HG03460 (cell line): ENCODE data around the gene ARMH1.

ENCODE experiments used
- ATAC-seq: cut with Tn5 transposase; IDR thresholded peaks from one replicate; pipeline ENCODE4 v1.9.1; 2021; ENCODE audit not compliant: unreplicated experiment

ARMH1 gene

DNA sequence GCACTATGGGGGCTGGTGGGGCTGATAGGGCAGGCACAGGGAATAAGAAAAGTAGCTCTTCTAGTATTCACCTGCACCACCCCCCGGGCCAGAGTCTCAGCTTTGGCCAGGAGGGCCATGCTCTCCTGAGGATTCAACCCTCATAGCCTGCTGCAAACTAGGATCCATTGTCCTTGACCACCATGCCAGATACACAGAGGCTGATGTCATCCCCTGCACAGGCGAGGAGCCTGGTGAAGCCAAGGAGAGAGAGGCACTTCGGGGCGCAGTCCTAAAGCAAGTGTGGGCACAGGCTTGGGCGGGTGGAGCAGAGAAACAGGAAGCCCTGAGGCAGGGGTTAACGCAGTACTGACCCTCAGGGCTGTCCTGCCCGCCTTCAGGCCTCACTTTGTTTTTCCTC, 29.7 kb upstream of the ARMH1 start:
- no peak for ATAC-seq

- ATAC-seq, result no peak
These were observed 28.9 kb upstream of the ARMH1 start for GRCh38 chr1:44645476-44646244.

DNA sequence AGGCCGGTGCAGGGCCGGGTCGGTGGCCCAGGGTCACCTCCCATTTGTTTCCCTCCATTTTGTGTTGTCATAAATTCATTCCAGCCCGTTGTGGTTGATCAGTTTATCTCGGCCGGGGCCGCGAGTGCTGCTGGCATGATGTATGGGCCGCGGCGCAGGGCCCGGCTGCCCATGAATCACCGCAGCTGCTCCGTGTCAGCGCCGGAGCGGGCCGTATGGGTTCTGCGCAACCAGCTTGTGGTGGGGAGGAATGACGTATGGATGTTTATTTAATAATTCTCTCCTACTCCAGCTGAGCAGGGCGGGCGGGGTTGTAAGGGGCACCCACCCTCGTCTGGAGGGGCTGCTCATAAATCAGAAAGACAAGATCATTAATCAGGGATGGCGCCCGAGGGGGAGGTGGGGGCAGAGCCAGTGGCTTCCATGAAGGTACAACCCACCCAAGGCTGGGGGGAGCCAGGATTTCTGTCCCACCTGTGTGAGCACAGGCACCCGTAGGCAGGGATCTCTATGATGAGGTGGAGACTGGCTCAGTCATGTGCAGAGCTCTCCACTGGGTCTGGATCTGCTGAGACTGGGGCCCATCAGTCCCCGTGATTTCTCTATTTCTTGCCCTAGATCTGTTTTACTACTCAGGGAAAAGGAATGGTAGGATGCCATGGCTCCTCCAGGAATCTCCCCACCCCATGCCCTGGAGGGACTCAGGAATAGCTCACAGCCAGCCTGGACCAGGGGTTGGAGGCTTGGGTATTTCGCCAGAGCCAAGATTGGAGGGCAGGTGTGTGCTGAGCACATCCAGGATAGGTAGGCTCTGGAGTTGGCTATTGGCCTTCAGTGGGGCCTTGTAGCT, 28.0 kb upstream of the ARMH1 start:
- no peak for ATAC-seq

DNA sequence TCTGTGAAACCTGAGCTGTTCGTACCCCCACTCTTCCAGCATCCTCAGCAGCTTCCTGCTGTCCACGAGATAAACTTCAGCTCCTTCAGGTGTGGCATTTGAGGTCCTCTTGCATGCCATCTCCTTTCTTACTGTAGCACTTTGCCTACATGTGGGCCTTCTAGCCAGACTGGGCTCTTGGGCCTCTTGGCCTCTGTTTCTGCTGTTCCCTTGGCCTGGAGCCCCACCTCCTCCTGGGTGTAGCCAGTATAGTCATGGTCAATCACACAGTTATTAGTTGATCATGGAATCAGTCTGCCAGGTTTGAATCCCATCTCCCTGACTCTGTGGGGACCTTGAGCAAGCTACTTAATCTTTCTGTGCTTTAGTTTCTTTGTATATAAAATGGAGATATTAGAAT, 26.6 kb upstream of the ARMH1 start:
- ATAC-seq, result no peak

DNA sequence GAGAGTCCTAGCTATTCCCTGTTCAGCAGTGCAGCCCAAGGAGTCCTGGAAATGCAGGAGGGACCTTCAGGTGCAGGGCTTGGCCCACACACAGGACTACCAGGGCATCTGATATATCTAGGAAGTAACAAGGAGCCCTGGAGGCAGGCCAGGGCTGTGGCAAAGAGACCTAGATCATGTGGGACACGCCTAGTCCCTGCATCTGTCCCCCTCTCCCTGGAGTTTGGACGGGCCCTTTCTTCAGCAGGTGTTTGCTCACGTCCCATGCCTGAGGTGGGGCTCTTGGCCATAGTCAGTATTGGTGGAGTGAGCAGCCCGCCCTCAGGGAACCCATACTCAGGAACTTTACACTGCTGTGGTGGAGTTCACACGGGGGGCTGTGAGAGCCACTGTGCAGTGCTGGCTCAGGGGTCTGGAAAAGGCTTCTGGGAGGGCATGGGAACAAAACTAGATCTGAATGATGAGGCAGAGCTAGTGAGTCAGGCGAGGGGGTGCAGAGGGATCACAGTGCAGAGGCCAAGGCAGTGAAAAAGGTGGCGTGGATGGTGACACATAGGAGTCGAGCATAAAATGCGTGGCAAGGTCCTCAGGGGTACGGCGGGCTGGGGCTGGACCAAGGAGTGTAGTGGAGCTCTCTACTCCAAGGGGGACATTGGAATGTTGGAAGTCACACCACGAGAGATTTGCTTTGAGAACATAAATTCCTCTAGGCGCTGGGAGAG, 25.8 kb upstream of the ARMH1 start:
- ATAC-seq, result no peak

GRCh38 chr1:44649788-44650158, 24.7 kb upstream of the ARMH1 start:
- ATAC-seq, result no peak

- ATAC-seq, result no peak
These were observed 24.2 kb upstream of the ARMH1 start for GRCh38 chr1:44650159-44650831.

- ATAC-seq, result no peak
These were observed 23.4 kb upstream of the ARMH1 start for GRCh38 chr1:44651069-44651468.

GRCh38 chr1:44652445-44653106, 21.9 kb upstream of the ARMH1 start:
- peak; percentile 66 for ATAC-seq

DNA sequence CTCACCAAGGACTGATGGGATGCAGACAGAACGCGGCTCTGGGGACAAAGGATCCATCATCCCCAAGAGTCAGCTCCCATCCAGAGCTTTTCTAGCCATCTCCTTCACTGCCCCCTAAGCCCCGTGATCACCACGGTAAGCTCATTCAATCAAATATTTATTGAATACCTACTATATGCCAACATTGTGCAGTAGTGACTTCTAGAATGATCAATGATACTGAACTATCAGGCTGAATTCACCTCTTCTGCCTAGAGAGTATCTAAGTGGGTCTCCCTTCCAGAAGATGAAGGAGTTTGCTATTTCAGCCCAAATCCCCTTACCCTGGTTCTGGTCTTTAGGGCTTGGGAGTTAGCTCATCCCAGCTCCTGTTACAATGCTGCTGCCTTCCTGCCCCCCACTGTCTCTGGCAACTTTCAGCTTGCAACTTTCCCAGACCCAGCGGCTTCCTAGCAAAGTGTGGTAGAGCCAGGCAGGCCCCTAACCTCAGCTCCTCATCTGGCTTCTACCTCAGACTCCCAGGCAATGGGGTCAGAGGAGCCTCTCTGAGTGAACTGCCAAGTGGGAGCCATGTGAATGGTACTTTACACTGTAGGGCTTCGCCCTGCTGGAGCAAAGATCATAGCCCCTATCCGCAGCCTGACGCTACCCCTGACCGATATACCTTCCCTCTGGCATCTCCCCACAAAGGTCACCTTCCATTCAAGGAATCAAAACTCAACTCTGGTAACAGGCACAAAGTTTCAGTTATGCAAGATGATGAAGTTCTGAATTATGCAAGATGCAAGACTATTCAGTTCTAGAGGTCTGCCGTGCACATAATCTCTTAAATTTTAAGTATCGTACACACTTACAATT, 21.2 kb upstream of the ARMH1 start:
- ATAC-seq, result no peak

DNA sequence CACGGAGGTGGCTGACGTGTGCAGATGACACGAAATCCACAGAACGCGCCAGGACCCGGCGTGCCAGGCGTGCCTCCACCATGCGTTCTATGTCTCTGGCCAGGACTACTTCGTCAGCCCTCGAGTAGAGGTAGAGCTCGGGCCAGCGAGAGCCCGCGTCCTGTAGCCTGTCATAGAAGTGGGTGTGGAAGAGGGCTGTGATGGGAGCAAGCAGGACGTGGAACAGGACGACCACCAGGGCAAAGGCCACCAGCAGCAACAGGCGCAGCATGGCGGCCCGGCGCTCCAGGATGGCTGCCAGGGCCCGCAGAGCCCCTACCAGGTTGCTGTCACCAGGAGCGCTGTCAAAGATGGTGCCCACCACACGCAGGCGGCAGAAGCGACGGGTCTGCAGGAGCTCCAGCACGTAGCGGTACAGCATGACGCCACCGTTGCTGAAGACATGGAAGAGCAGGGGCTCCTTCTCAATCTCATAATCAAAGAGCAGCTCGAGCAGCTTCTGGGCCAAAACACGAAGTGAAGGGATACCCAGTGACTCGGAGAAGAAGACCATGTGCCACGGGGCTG, 19.8 kb upstream of the ARMH1 start:
- no peak for ATAC-seq

DNA sequence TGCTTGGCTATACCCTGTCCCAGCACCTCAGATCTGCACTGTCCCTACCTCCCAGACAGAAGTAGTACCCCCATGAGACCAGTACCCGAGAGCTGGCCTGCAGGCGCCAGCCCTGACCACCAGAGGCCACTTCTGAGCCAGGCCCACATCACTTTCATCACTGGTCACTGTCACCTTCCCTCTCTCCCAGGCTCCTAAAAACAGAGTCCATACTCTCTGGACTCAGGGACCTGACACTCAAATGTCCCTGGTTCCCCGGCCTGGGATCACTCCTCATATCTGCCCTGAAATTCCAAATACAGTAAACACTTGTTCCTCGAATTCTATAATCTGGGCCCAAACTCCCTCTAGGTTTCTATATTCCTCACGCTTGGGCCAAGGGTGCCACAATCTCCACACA, 18.9 kb upstream of the ARMH1 start:
- ATAC-seq, result no peak

DNA sequence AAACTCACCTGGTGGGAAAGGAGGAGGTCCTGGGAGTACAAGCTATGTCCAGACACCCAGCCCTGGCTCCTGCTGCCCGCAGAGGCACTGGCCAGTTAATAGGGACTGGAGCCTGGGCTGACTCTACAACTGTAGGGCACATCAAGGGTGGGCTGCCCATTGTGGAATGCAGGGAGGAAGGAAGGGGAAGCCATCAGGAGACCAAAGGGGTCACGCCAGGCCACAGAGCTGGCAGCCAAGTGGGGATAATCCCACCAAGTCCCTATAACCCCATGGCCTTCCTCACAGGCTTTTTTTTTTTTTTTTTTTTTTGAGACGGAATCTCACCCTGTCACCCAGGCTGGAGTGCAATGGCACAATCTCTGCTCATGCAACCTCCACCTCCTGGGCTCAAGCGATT, 14.9 kb upstream of the ARMH1 start:
- no peak for ATAC-seq

GRCh38 chr1:44660176-44660575, 14.3 kb upstream of the ARMH1 start:
- no peak for ATAC-seq

DNA sequence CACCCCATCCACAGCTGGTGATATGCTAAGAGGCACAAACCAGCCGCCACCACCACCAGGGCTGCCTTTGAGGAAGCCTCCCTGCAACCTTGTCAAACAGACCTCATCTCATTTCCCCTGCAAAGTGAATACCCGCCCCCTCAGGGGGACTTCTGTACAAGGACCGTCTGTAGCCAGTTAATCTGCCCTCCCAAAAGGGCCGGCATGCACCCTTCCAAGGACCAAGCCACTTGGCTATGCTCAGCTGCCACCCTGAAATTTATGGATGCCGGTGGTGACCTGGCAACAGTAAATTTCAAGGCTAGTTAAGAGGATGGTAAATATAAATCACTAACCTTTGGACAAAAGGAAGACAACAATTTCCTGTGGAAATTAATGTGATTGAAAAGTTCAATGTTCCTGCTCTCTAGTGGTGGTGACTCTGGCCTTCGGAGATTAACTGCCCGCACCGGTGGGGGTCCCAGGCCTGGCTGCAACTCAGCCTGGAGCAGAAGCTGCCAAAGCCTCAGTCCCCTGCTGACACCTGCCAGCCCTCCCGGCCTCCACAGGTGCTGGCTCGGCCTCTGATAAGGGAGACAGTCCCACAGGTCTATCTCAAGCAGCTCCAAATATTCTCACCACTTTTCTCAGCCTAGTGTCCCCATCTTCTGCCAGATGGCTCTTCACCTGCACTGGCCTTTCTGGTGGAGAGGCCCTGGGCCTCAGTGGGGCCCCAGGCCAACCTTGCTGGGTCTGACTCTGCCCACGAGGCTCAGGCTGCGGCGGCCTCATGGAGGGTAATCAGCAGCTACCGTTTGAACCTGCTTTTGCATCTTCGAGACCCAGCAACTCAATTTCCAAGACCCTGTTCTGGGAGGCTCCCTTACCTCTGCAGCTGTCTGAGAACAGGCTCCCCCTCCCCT, 12.5 kb upstream of the ARMH1 start:
- no peak for ATAC-seq

DNA sequence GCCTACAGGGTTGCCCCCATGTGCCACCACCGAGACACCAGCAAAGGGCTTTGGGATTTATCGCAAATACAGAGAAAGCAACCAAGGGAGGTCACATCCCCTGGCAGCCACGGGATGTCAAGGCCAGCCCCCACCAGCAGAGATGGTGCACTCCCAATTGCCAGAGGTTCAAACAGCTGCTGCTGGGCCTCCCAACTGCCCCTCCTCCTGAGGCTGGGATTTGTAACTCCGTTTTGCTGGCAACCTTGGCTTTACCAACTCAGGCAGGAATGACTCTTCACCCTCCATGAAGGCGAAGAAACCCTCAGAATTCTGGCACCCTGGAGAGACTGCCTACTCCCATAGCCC, 11.9 kb upstream of the ARMH1 start:
- no peak for ATAC-seq

GRCh38 chr1:44663417-44663816, 11.1 kb upstream of the ARMH1 start:
- no peak for ATAC-seq

- ATAC-seq, result no peak
These were observed 9.7 kb upstream of the ARMH1 start for GRCh38 chr1:44664730-44665370.
